ENCODE data around the gene DNAJB2. TPM values are rescaled to one million over a fixed set of nuclear protein-coding genes. Genes with fewer than 3 reads are reported as not detected.

DNAJB2 gene
- total RNA-seq, 1 experiment from 2014 or later = 36.2 TPM

DNA sequence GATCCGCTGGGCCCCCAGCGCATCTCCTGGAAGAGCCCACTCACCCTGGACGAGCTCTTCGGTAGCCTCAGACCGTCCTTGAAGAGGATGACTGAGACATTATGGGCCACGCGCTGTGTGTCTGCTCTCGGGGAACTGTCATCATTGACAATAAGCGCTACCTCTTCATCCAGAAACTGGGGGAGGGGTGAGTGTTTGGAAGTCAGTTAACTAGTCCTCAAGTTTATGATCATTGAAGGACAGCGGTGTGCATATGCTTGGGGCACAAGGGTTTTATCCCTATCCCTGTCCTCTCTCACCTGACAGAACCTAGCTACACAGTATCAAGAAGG is 33.3 kb upstream of the DNAJB2 start:
- H3K9me3 ChIP-seq (ENCODE audit: control insufficient read depth in 1 of 2, insufficient read depth in 1 of 2, low read depth in 1 of 2, low read length in 2 of 2) = no peaks in the 10 kb centered on the region
- peak overlapping the region; percentile 87 for H3K4me2 ChIP-seq (ENCODE audit: low read length)
- ChIA-PET CTCF (interaction anchor here (0.6 to 2.6 kb wide), 4 partner anchors 33 to 599 kb away, joined by 3 to 19 read pairs (median 3); partner anchors contain the start of gene DNAJB2), POLR2A (interaction anchor here (1.4 to 2.5 kb wide), 2 partner anchors 17 to 29 kb away, joined by 7 to 8 read pairs; partner anchors contain the start of genes ANKZF1 and ATG9A), RAD21 (ENCODE audit: low non-redundant PET in 1 of 2, low total read pairs in 2 of 2, uncharacterized antibody in 2 of 2, unreplicated experiment in 2 of 2) (no interaction called here)
- no peaks in the 10 kb centered on the region for H3K9me2 ChIP-seq (ENCODE audit: insufficient read depth)
- no peak overlapping the region for H2AFZ ChIP-seq (ENCODE audit: low read depth, low read length, poor library complexity, severe bottlenecking)
- peaks cover 29 to 41% of the 10 kb centered on the region in 2 experiments for H3K4me1 ChIP-seq (ENCODE audit: control insufficient read depth in 1 of 2, insufficient read depth in 2 of 2, low read length in 2 of 2)
- ATAC-seq = no peak
- TF ChIP-seq RAD21 (IDR thresholded peaks at IDR 0.05; ENCODE audit: low read depth) = no peak
- no peak for TF ChIP-seq TCF7L2 (IDR thresholded peaks at IDR 0.05; ENCODE audit: borderline replicate concordance, extremely low read depth, insufficient read depth, insufficient read length)
- no peak for TF ChIP-seq POLR2A (IDR thresholded peaks at IDR 0.05; ENCODE audit: borderline replicate concordance, extremely low read depth, insufficient read depth, insufficient read length)
- TF ChIP-seq EZH2phosphoT487 (IDR thresholded peaks at IDR 0.05; ENCODE audit: borderline replicate concordance) = no peak
- no peak for TF ChIP-seq JUND (IDR thresholded peaks at IDR 0.05)
- TF ChIP-seq ELF1 (IDR thresholded peaks at IDR 0.05; ENCODE audit: borderline replicate concordance, low read depth) = no peak
- H3K36me3 ChIP-seq (ENCODE audit: control insufficient read depth in 1 of 2, insufficient read depth in 2 of 2, low read length in 2 of 2) = peaks cover 0 to 5% of the 10 kb centered on the region in 2 experiments; a peak in 2 of 4 replicates
- H3K27me3 ChIP-seq (ENCODE audit: insufficient read depth, low read length) = no peaks in the 10 kb centered on the region
- H3K4me3 ChIP-seq (replicated peaks in 1 of 2; ENCODE audit: low read depth in 1 of 2, low read length in 2 of 2) = peak overlapping the region; percentile 80 to 96
- H3K27ac ChIP-seq (ENCODE audit: low read depth, low read length) = peak overlapping the region; percentile 79
- H3K79me2 ChIP-seq (ENCODE audit: insufficient read depth, low read length) = peaks cover 14% of the 10 kb centered on the region; the same call in 1 of the 2 replicates
- intact Hi-C loops (cut with micrococcal nuclease) = no loop called here
- no TSS peak for BruUV-seq (replicated peaks)
- H4K20me1 ChIP-seq (ENCODE audit: insufficient read depth) = no peaks in the 10 kb centered on the region
- no peak for DNase-seq (ENCODE audit: low read depth, low spot score)
- H3K9ac ChIP-seq (ENCODE audit: low read length) = peak overlapping the region; percentile 82

- Histone ChIP-seq H3K9me2 (ENCODE audit: insufficient read depth) (no peaks in the 10 kb centered on the region), H3K79me2 (ENCODE audit: insufficient read depth, low read length) (peaks cover 17% of the 10 kb centered on the region; the same call in 1 of the 2 replicates), H3K9me3 (ENCODE audit: control insufficient read depth in 1 of 2, insufficient read depth in 1 of 2, low read depth in 1 of 2, low read length in 2 of 2) (no peaks in the 10 kb centered on the region), H3K27ac (ENCODE audit: low read depth, low read length) (no peak overlapping the region), H2AFZ (ENCODE audit: low read depth, low read length, poor library complexity, severe bottlenecking) (no peak overlapping the region), H3K36me3 (ENCODE audit: control insufficient read depth in 1 of 2, insufficient read depth in 2 of 2, low read length in 2 of 2) (peaks cover 3 to 5% of the 10 kb centered on the region in 2 experiments; a peak in 2 of 4 replicates), H3K4me3 (replicated peaks in 1 of 2; ENCODE audit: low read depth in 1 of 2, low read length in 2 of 2) (peak overlapping the region; percentile 80 to 96), H4K20me1 (ENCODE audit: insufficient read depth) (no peaks in the 10 kb centered on the region), H3K4me1 (ENCODE audit: control insufficient read depth in 1 of 2, insufficient read depth in 2 of 2, low read length in 2 of 2) (peaks cover 29 to 44% of the 10 kb centered on the region in 2 experiments), H3K4me2 (ENCODE audit: low read length) (peak overlapping the region; percentile 87), H3K27me3 (ENCODE audit: insufficient read depth, low read length) (no peaks in the 10 kb centered on the region), H3K9ac (ENCODE audit: low read length) (peak overlapping the region; percentile 82; the same call in 1 of the 2 replicates)
- intact Hi-C loops (cut with micrococcal nuclease) = no loop called here
- ATAC-seq (no peak), DNase-seq (ENCODE audit: low read depth, low spot score) (no peak)
- RAD21 ChIA-PET (ENCODE audit: low non-redundant PET in 1 of 2, low total read pairs in 2 of 2, uncharacterized antibody in 2 of 2, unreplicated experiment in 2 of 2) = no interaction called here
- BruUV-seq (replicated peaks) = no TSS peak
- CTCF ChIA-PET = interaction anchor here (1.0 to 2.6 kb wide), 3 partner anchors 33 to 349 kb away, joined by 3 to 19 read pairs (median 3); partner anchors contain the start of gene DNAJB2
- POLR2A ChIA-PET = interaction anchor here (2.5 kb wide), 1 partner anchor 18 kb away, joined by 7 read pairs; the partner anchor contains the start of genes ANKZF1 and ATG9A
- TF ChIP-seq SP1 (IDR thresholded peaks at IDR 0.05; ENCODE audit: low read depth) (no peak), POLR2A (IDR thresholded peaks at IDR 0.05; ENCODE audit: borderline replicate concordance, extremely low read depth, insufficient read depth, insufficient read length) (no peak), YY1 (IDR thresholded peaks at IDR 0.05; ENCODE audit: extremely low read depth, insufficient replicate concordance, low read depth, low read length) (no peak), ZBTB33 (IDR thresholded peaks at IDR 0.05; ENCODE audit: extremely low read depth, insufficient replicate concordance, low read length) (no peak), ZFX (IDR thresholded peaks at IDR 0.05) (no peak), FOSL1 (IDR thresholded peaks at IDR 0.05; ENCODE audit: low read depth) (no peak), EGR1 (IDR thresholded peaks at IDR 0.05; ENCODE audit: low read depth) (no peak), EZH2phosphoT487 (IDR thresholded peaks at IDR 0.05; ENCODE audit: borderline replicate concordance) (no peak), ATF3 (IDR thresholded peaks at IDR 0.05) (no peak), CBX3 (IDR thresholded peaks at IDR 0.05; ENCODE audit: low read depth) (no peak), SIN3A (IDR thresholded peaks at IDR 0.05; ENCODE audit: low read depth) (no peak)
- TF ChIP-seq, protein P1, sequence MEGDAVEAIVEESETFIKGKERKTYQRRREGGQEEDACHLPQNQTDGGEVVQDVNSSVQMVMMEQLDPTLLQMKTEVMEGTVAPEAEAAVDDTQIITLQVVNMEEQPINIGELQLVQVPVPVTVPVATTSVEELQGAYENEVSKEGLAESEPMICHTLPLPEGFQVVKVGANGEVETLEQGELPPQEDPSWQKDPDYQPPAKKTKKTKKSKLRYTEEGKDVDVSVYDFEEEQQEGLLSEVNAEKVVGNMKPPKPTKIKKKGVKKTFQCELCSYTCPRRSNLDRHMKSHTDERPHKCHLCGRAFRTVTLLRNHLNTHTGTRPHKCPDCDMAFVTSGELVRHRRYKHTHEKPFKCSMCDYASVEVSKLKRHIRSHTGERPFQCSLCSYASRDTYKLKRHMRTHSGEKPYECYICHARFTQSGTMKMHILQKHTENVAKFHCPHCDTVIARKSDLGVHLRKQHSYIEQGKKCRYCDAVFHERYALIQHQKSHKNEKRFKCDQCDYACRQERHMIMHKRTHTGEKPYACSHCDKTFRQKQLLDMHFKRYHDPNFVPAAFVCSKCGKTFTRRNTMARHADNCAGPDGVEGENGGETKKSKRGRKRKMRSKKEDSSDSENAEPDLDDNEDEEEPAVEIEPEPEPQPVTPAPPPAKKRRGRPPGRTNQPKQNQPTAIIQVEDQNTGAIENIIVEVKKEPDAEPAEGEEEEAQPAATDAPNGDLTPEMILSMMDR (IDR thresholded peaks at IDR 0.05 in 2 of 3, conservative IDR thresholded peaks at IDR 0.05 in 1 of 3; ENCODE audit: borderline replicate concordance in 1 of 3, insufficient read depth in 1 of 3, low read depth in 2 of 3, low read length in 2 of 3) = no peak
These were observed 32.6 kb upstream of the DNAJB2 start for GRCh38 chr2:219246559-219246958.
